AG04450 (cell line): ENCODE results near the gene BNIP2. TPM values are rescaled to one million over a fixed set of nuclear protein-coding genes. Genes with fewer than 3 reads are reported as not detected.
"Not testable (repeated sequence)": the region's sequence is repeated elsewhere in the genome, so short reads cannot be mapped to it uniquely, and the experiment has no call there.

ENCODE experiments used
- CTCF ChIA-PET: fragments of 300-600, 350-600 bp; formaldehyde crosslinking; extraction: SDS; loops from one replicate; lab custom pipeline; 2022; ENCODE audit warnings: antibody characterized with exemption, inconsistent platforms; lab: Charles Lee
- POLR2A ChIA-PET: fragments of 350-600 bp; formaldehyde crosslinking; extraction: SDS; loops from one replicate; lab custom pipeline; 2021; ENCODE audit warnings: antibody characterized with exemption, inconsistent platforms; lab: Yijun Ruan, JAX
- DNase-seq: peaks from one replicate; pipeline ENCODE4 v3.0.0-alpha.2; 2011; ENCODE audit warnings: low read depth, low spot score
- H3K27ac ChIP-seq: one replicate; pipeline ENCODE4 v1.5.1; 2012; ENCODE audit warnings: low read depth, low read length, control low read depth
- H3K27me3 ChIP-seq: one replicate; pipeline ENCODE4 v1.6.0; 2012; ENCODE audit warnings: low read length; ENCODE audit not compliant: control insufficient read depth, insufficient read depth
- H3K4me3 ChIP-seq: 2 replicates; pipeline ENCODE4 v1.5.1; 2011; ENCODE audit warnings: mild to moderate bottlenecking, low read depth, low read length, control low read depth
- H3K9me3 ChIP-seq: 2 replicates; pipeline ENCODE4 v1.5.1; 2012; ENCODE audit warnings: low read length; ENCODE audit not compliant: control insufficient read depth, insufficient read depth
- CTCF ChIP-seq: IDR thresholded peaks from 2 replicates; pipeline ENCODE4 v1.5.1; 2011; ENCODE audit warnings: low read depth, low read length, control low read depth, inconsistent platforms
- polyA plus RNA-seq: library from polyadenylated mRNA; depleted of rRNA; stranded (reverse); fragments of >200 nt; gene quantifications from 2 replicates; pipeline ENCODE4 v1.2.3, GENCODE V29; 2011

Gene BNIP2
- polyA plus RNA-seq, 1 experiment, result 65.9 TPM

- no peak for TF ChIP-seq CTCF
- no peak overlapping the region for H3K27ac ChIP-seq
- ChIA-PET POLR2A (no interaction called here), CTCF (interaction anchor here (0.6 to 2.2 kb wide), 4 partner anchors 10 to 478 kb away, joined by 3 to 12 read pairs (median 4); no protein-coding TSS in a partner anchor)
- DNase-seq, result no peak
- no peak overlapping the region for H3K4me3 ChIP-seq
- H3K27me3 ChIP-seq, result no peaks in the 10 kb centered on the region
- no peaks in the 10 kb centered on the region for H3K9me3 ChIP-seq
Observed at GRCh38 chr15:59701880-59702279, 12.8 kb upstream of the BNIP2 start.

GRCh38 chr15:59699810-59700431 is 10.8 kb upstream of the BNIP2 start:
- ChIA-PET POLR2A (no interaction called here), CTCF (interaction anchor here (2.2 to 3.3 kb wide), 2 partner anchors 8 to 627 kb away, joined by 12 to 14 read pairs; no protein-coding TSS in a partner anchor)
- no peaks in the 10 kb centered on the region for H3K27me3 ChIP-seq
- H3K9me3 ChIP-seq, result no peaks in the 10 kb centered on the region
- no peak overlapping the region for H3K4me3 ChIP-seq
- DNase-seq, result no peak
- no peak overlapping the region for H3K27ac ChIP-seq
- no peak for TF ChIP-seq CTCF

- CTCF ChIA-PET, result interaction anchor here (1.2 to 3.3 kb wide), 2 partner anchors 482 to 629 kb away, joined by 4 to 14 read pairs; no protein-coding TSS in a partner anchor
- H3K27me3 ChIP-seq, DNase-seq, POLR2A ChIA-PET, H3K9me3 ChIP-seq, H3K27ac ChIP-seq, H3K4me3 ChIP-seq: not testable (repeated sequence)
Observed at GRCh38 chr15:59698065-59698464, 8.9 kb upstream of the BNIP2 start.

- CTCF ChIA-PET, result interaction anchor here (0.8 to 2.1 kb wide), 3 partner anchors 27 to 630 kb away, joined by 3 to 9 read pairs (median 4); no protein-coding TSS in a partner anchor
- TF ChIP-seq CTCF, result no peak
Observed at GRCh38 chr15:59696332-59696731, 7.2 kb upstream of the BNIP2 start.

GRCh38 chr15:59694779-59695178 is 5.7 kb upstream of the BNIP2 start:
- no peak for DNase-seq
- no peak for TF ChIP-seq CTCF
- H3K9me3 ChIP-seq, result no peaks in the 10 kb centered on the region
- POLR2A ChIA-PET, result no interaction called here
- H3K27me3 ChIP-seq, result no peaks in the 10 kb centered on the region
- no peak overlapping the region for H3K27ac ChIP-seq
- CTCF ChIA-PET, result interaction anchor here (0.6 to 2.1 kb wide), 3 partner anchors 632 to 814 kb away, joined by 3 to 9 read pairs (median 5); no protein-coding TSS in a partner anchor
- H3K4me3 ChIP-seq, result no peak overlapping the region

More at GRCh38 chr15:59696332-59696731, 7.2 kb upstream of the BNIP2 start:
- H3K27me3 ChIP-seq, result no peaks in the 10 kb centered on the region
- POLR2A ChIA-PET, result no interaction called here
- no peak for DNase-seq
- no peak overlapping the region for H3K27ac ChIP-seq
- H3K4me3 ChIP-seq, result no peak overlapping the region
- H3K9me3 ChIP-seq, result no peaks in the 10 kb centered on the region
